NCI-H69 (cell line): Measurements from ENCODE around the gene GRIN3A.
A peak's percentile ranks its signal among the peaks of the same experiment; 100 is the strongest.

Experiments used
- DNase-seq: peaks from one replicate; lab custom pipeline; 2025; lab: John Stamatoyannopoulos, UW

The GRIN3A gene

GRCh38 chr9:101578378-101578777 lies 160.1 kb downstream of the GRIN3A start:
- peak; percentile 51 for DNase-seq

GRCh38 chr9:101574731-101575333 lies 163.6 kb downstream of the GRIN3A start:
- DNase-seq: no peak

- DNase-seq: no peak
These were observed 166.1 kb downstream of the GRIN3A start for GRCh38 chr9:101572316-101572715.

GRCh38 chr9:101571114-101571513 lies 167.3 kb downstream of the GRIN3A start:
- no peak for DNase-seq

- DNase-seq: no peak
These were observed 168.5 kb downstream of the GRIN3A start for GRCh38 chr9:101569741-101570501.

- no peak for DNase-seq
These were observed 170.6 kb downstream of the GRIN3A start for GRCh38 chr9:101567725-101568350.

- peak; percentile 44 for DNase-seq
These were observed 171.3 kb downstream of the GRIN3A start for GRCh38 chr9:101566904-101567724.

- DNase-seq: no peak
These were observed 174.2 kb downstream of the GRIN3A start for GRCh38 chr9:101564252-101564651.

GRCh38 chr9:101562966-101563365 lies 175.5 kb downstream of the GRIN3A start:
- DNase-seq: no peak

- DNase-seq: no peak
These were observed 176.7 kb downstream of the GRIN3A start for GRCh38 chr9:101561740-101562139.

GRCh38 chr9:101549472-101550098 lies 188.9 kb downstream of the GRIN3A start:
- peak; percentile 11 for DNase-seq

GRCh38 chr9:101543098-101543735 lies 195.2 kb downstream of the GRIN3A start:
- no peak for DNase-seq

- DNase-seq: no peak
These were observed 198.4 kb downstream of the GRIN3A start for GRCh38 chr9:101540069-101540468.

- no peak for DNase-seq
These were observed 201.5 kb downstream of the GRIN3A start for GRCh38 chr9:101536938-101537337.

GRCh38 chr9:101536351-101536750 lies 202.1 kb downstream of the GRIN3A start:
- no peak for DNase-seq

GRCh38 chr9:101533334-101534204 lies 204.9 kb downstream of the GRIN3A start, which contains the start of gene RNF20:
Gene RNF20 (plus strand): TSS chr9:101533853. CDS start chr9:101535424, 1,571 bp downstream.
- DNase-seq: peak; percentile 100

- peak; percentile 83 for DNase-seq
These were observed 208.3 kb downstream of the GRIN3A start for GRCh38 chr9:101530076-101530711.

- no peak for DNase-seq
These were observed 210.4 kb downstream of the GRIN3A start for GRCh38 chr9:101528015-101528414.

GRCh38 chr9:101527066-101527465 lies 211.4 kb downstream of the GRIN3A start:
- DNase-seq: no peak

- no peak for DNase-seq
These were observed 214.1 kb downstream of the GRIN3A start for GRCh38 chr9:101524371-101524770.
